Rectal smooth muscle tissue (tissue), 1 donor: Measurements from ENCODE around the gene TAF1C.

Experiments
- H3K27ac ChIP-seq: one replicate; pipeline ENCODE4 v1.7.0; 2013; ENCODE audit warnings: low read depth, low read length, inconsistent platforms
- H3K27me3 ChIP-seq: one replicate; pipeline ENCODE4 v1.7.0; 2013; ENCODE audit warnings: low read length; ENCODE audit not compliant: control insufficient read depth, insufficient read depth
- H3K36me3 ChIP-seq: one replicate; pipeline ENCODE4 v1.7.0; 2013; ENCODE audit warnings: low read length; ENCODE audit not compliant: control insufficient read depth, insufficient read depth
- H3K4me1 ChIP-seq: one replicate; pipeline ENCODE4 v1.7.0; 2013; ENCODE audit warnings: low read length; ENCODE audit not compliant: control insufficient read depth, insufficient read depth
- H3K4me3 ChIP-seq: one replicate; pipeline ENCODE4 v1.7.0; 2013; ENCODE audit warnings: low read length
- H3K9ac ChIP-seq: one replicate; pipeline ENCODE4 v1.7.0; 2013; ENCODE audit warnings: low read length

TAF1C gene

DNA sequence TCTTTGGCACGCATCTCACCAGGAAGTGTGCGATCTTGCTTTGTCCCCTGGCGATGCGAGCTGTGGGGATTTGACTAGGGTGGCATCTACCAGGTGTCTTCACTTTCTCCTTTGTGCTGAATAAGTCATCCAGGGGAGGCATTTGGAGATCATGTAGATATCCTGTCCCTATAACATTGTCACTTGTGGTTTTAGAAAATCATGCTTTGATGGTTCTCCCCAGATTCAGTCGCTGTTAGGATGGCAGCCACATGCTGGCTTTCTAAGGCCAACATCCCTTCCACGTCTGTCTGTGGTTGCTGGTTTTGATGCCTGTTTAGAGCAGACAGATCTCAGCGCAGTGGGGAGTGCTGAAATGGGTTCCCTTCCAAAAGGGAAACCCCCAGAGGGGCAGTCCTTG lies 6.6 kb upstream of the TAF1C start:
- Histone ChIP-seq H3K36me3 (no peaks in the 10 kb centered on the region), H3K4me3 (no peak overlapping the region), H3K9ac (no peak overlapping the region), H3K27me3 (no peaks in the 10 kb centered on the region), H3K4me1 (no peaks in the 10 kb centered on the region), H3K27ac (no peak overlapping the region)

- H3K27ac ChIP-seq, result no peak overlapping the region
- no peak overlapping the region for H3K4me3 ChIP-seq
- H3K9ac ChIP-seq, result no peak overlapping the region
- no peaks in the 10 kb centered on the region for H3K27me3 ChIP-seq
- H3K36me3 ChIP-seq, result no peaks in the 10 kb centered on the region
- H3K4me1 ChIP-seq, result no peaks in the 10 kb centered on the region
Measured at GRCh38 chr16:84191466-84191865, 4.6 kb upstream of the TAF1C start.

- H3K4me1 ChIP-seq, result peaks cover 3% of the 10 kb centered on the region
- no peak within 1 kb of the TSS for H3K4me3 ChIP-seq
- H3K27ac ChIP-seq, result no peak within 1 kb of the TSS
- no peak within 1 kb of the TSS for H3K9ac ChIP-seq
- H3K36me3 ChIP-seq, result no peaks in the 10 kb centered on the region
- no peaks in the 10 kb centered on the region for H3K27me3 ChIP-seq
Measured at GRCh38 chr16:84190731-84191388, 4.0 kb upstream of the TAF1C start, which contains the start of gene ADAD2. Gene ADAD2, plus strand, starts transcription at chr16:84191157. Its CDS starts 74 bp downstream, at chr16:84191231.

DNA sequence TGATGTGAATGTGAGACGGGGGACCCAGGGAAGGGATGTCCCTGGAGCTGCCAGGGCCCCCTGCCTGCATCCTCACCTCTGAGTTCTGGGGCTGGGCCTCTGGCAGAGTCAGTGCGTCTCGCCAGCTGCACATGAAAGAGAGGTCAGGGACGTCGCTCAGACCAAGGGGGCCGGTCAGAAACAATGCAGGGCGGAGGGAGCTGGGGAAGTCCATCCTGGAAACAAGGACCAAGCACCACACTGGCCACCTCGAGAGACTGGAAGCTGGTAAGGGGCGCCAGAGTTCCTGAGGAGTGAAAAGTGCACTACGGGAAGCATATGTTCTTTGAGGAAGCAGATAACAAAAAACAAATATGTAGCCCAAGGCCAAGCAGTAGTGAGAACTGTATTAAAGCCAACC lies 2.1 kb downstream of the TAF1C start:
- peaks cover 4% of the 10 kb centered on the region for H3K4me1 ChIP-seq
- H3K4me3 ChIP-seq, result no peak overlapping the region
- no peaks in the 10 kb centered on the region for H3K27me3 ChIP-seq
- peaks cover 23% of the 10 kb centered on the region for H3K36me3 ChIP-seq
- no peak overlapping the region for H3K9ac ChIP-seq
- no peak overlapping the region for H3K27ac ChIP-seq

DNA sequence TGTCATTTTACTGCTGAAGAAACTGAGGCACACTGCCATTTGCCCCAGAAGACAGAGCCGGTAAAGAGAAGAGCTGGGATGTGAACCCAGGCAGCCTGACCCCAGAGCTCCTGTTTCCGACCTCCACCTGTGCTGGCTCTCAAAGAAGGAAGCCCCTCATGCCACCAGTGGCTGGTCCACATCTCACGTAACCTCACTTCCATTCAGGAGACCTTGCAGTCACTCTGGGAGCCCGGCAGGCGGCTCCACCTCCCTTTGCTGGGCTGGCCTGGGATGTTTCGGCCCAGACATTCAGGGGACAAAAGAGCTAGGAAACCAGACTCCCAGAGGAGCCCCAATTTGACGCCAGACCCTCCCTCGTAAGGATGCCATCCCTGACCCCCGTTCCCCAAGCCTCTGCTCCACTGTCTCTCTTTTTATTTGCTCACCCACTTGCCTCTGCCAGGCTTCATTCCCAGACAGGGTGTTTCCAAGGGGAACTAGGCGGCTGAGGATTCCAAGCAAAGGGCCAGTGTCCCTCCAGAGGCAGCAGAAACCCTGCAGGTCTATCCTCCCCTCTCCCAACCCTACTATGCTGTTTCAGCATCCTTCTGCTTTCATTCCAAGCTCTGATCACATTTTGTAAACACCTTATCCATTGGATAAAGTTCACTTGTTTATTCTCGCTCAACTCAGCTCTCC lies 2.8 kb downstream of the TAF1C start:
- H3K4me1 ChIP-seq, result peaks cover 4% of the 10 kb centered on the region
- H3K9ac ChIP-seq, result no peak overlapping the region
- no peak overlapping the region for H3K27ac ChIP-seq
- H3K36me3 ChIP-seq, result peaks cover 23% of the 10 kb centered on the region
- no peaks in the 10 kb centered on the region for H3K27me3 ChIP-seq
- H3K4me3 ChIP-seq, result no peak overlapping the region

- no peak overlapping the region for H3K27ac ChIP-seq
- H3K36me3 ChIP-seq, result peaks cover 23% of the 10 kb centered on the region
- peaks cover 4% of the 10 kb centered on the region for H3K4me1 ChIP-seq
- H3K4me3 ChIP-seq, result no peak overlapping the region
- H3K27me3 ChIP-seq, result no peaks in the 10 kb centered on the region
- no peak overlapping the region for H3K9ac ChIP-seq
Measured at GRCh38 chr16:84183572-84183875, 3.3 kb downstream of the TAF1C start.

- H3K4me3 ChIP-seq, result no peak overlapping the region
- no peak overlapping the region for H3K27ac ChIP-seq
- H3K36me3 ChIP-seq, result peaks cover 23% of the 10 kb centered on the region
- H3K4me1 ChIP-seq, result peaks cover 6% of the 10 kb centered on the region
- H3K9ac ChIP-seq, result no peak overlapping the region
- no peaks in the 10 kb centered on the region for H3K27me3 ChIP-seq
Measured at GRCh38 chr16:84182680-84183571, 3.9 kb downstream of the TAF1C start.

GRCh38 chr16:84182104-84182503 lies 4.8 kb downstream of the TAF1C start:
- peaks cover 9% of the 10 kb centered on the region for H3K4me1 ChIP-seq
- H3K9ac ChIP-seq, result no peak overlapping the region
- H3K27ac ChIP-seq, result no peak overlapping the region

GRCh38 chr16:84181144-84181915 lies 5.5 kb downstream of the TAF1C start:
- Histone ChIP-seq H3K27ac (no peak overlapping the region), H3K9ac (no peak overlapping the region), H3K4me1 (peaks cover 15% of the 10 kb centered on the region), H3K27me3 (no peaks in the 10 kb centered on the region), H3K4me3 (no peak overlapping the region), H3K36me3 (peaks cover 23% of the 10 kb centered on the region)

More at GRCh38 chr16:84182104-84182503, 4.8 kb downstream of the TAF1C start:
- Histone ChIP-seq H3K27me3 (no peaks in the 10 kb centered on the region), H3K4me3 (no peak overlapping the region), H3K36me3 (peaks cover 23% of the 10 kb centered on the region)

DNA sequence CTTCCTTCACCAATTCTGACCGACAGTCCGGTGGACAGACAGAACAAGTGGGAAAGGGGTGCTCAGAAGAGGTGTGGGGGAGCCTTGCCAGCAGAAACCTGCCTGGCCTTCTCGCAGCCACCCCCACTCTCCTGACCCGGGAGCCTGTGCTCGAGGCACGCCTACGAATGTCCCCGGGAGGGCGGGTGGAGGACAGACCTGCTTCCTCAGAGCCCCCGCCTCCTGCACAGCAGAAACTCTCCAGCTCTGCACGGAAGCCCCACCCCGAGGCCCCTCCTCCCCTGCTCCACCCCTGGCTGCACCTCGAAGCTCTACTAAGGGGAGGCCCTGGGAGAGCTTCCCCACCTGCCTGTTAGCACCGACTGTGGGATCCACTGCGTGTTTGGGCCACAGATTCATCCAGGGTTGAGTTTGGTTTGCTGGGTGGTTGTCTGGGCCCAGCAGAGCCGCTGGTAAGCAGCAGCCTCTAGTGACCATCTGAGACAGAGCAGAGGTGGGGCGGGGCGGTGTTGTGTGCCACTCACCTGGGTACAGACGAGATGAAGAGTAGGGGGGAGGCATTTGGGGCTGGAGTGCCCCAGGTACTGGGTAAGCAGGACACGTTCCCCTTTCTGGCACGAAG lies 6.2 kb downstream of the TAF1C start:
- Histone ChIP-seq H3K4me1 (peaks cover 14% of the 10 kb centered on the region), H3K27ac (no peak overlapping the region), H3K9ac (no peak overlapping the region), H3K4me3 (no peak overlapping the region), H3K27me3 (no peaks in the 10 kb centered on the region), H3K36me3 (peaks cover 23% of the 10 kb centered on the region)

- H3K9ac ChIP-seq, result no peak overlapping the region
- no peak overlapping the region for H3K4me3 ChIP-seq
- H3K4me1 ChIP-seq, result peaks cover 14% of the 10 kb centered on the region
- no peak overlapping the region for H3K27ac ChIP-seq
- no peaks in the 10 kb centered on the region for H3K27me3 ChIP-seq
- peaks cover 23% of the 10 kb centered on the region for H3K36me3 ChIP-seq
Measured at GRCh38 chr16:84179612-84180320, 7.1 kb downstream of the TAF1C start.
